ENCODE results near the gene DCDC2B.

GRCh38 chr1:32223683-32224082 is 14.8 kb downstream of the DCDC2B start:
- no peak for TF ChIP-seq CTCF (IDR thresholded peaks at IDR 0.05)
- TF ChIP-seq POLR2A (IDR thresholded peaks at IDR 0.05), result no peak

Data from right lobe of liver (tissue), 4 donors.